GM12873 (cell line): Measurements from ENCODE around the gene TIAM1.

Experiments used
- CTCF ChIP-seq: IDR thresholded peaks from 2 replicates; pipeline ENCODE4 v1.5.1; 2012; ENCODE audit warnings: low read depth, mild to moderate bottlenecking, moderate library complexity, low read length, control low read depth; ENCODE audit not compliant: insufficient read depth; ENCODE audit errors: missing control alignments

TIAM1 gene

GRCh38 chr21:31158789-31159581 lies 185.1 kb downstream of the TIAM1 start:
- no peak for TF ChIP-seq CTCF

GRCh38 chr21:31157756-31158155 lies 186.3 kb downstream of the TIAM1 start:
- no peak for TF ChIP-seq CTCF

GRCh38 chr21:31156662-31157061 lies 187.4 kb downstream of the TIAM1 start:
- no peak for TF ChIP-seq CTCF

GRCh38 chr21:31156169-31156568 lies 187.9 kb downstream of the TIAM1 start:
- TF ChIP-seq CTCF = no peak

GRCh38 chr21:31151156-31152045 lies 192.7 kb downstream of the TIAM1 start:
- no peak for TF ChIP-seq CTCF

GRCh38 chr21:31145274-31145673 lies 198.8 kb downstream of the TIAM1 start:
- no peak for TF ChIP-seq CTCF

- TF ChIP-seq CTCF = no peak
Measured at GRCh38 chr21:31143036-31143435, 201.0 kb downstream of the TIAM1 start.
